HepG2 (cell line): ENCODE measurements around the gene API5. TPM values are rescaled to one million over a fixed set of nuclear protein-coding genes. Genes with fewer than 3 reads are reported as not detected.
A peak's percentile ranks its signal among the peaks of the same experiment; 100 is the strongest.

Source experiments
- ARID4A ChIP-seq: sonication (generic); formaldehyde crosslinking; IDR thresholded peaks from 2 replicates; pipeline ENCODE4 v1.5.0; 2020; ENCODE audit warnings: mild to moderate bottlenecking, missing genetic modification reagents, borderline replicate concordance
- CENPX ChIP-seq: sonication (generic); formaldehyde crosslinking; IDR thresholded peaks from 2 replicates; pipeline ENCODE4 v1.9.0; 2021; ENCODE audit warnings: mild to moderate bottlenecking, missing genetic modification reagents, moderate library complexity
- GLI4 ChIP-seq: sonication (generic); formaldehyde crosslinking; IDR thresholded peaks from 2 replicates; pipeline ENCODE4 v1.5.1; 2020; ENCODE audit warnings: missing genetic modification reagents, mild to moderate bottlenecking, moderate library complexity, borderline replicate concordance
- GPBP1L1 ChIP-seq: sonication (generic); formaldehyde crosslinking; IDR thresholded peaks from 2 replicates; pipeline ENCODE4 v1.5.0; 2020; ENCODE audit warnings: mild to moderate bottlenecking, missing genetic modification reagents
- PLSCR1 ChIP-seq: sonication (generic); formaldehyde crosslinking; IDR thresholded peaks from 2 replicates; pipeline ENCODE4 v1.5.0; 2020; ENCODE audit warnings: missing genetic modification reagents, mild to moderate bottlenecking, borderline replicate concordance
- PRDM4 ChIP-seq: sonication (generic); formaldehyde crosslinking; IDR thresholded peaks from 2 replicates; pipeline ENCODE4 v1.9.0; 2021; ENCODE audit warnings: missing genetic modification reagents, borderline replicate concordance
- RBM39 ChIP-seq: fragments of 200-400 bp; formaldehyde crosslinking; IDR thresholded peaks from one replicate; pipeline ENCODE4 v1.6.1; 2018; ENCODE audit warnings: antibody characterized with exemption, mild to moderate bottlenecking, low read depth, low read length; ENCODE audit not compliant: poor library complexity, severe bottlenecking
- THAP8 ChIP-seq: sonication (generic); formaldehyde crosslinking; IDR thresholded peaks from 2 replicates; pipeline ENCODE4 v1.5.1; 2020; ENCODE audit warnings: missing genetic modification reagents, mild to moderate bottlenecking, borderline replicate concordance
- ZHX1 ChIP-seq: sonication (generic); formaldehyde crosslinking; IDR thresholded peaks from 2 replicates; pipeline ENCODE4 v1.8.1; 2022; ENCODE audit warnings: low read depth, mild to moderate bottlenecking, missing genetic modification reagents
- ZNF687 ChIP-seq: sonication (generic); formaldehyde crosslinking; IDR thresholded peaks from 2 replicates; pipeline ENCODE4 v1.5.1; 2020; ENCODE audit warnings: mild to moderate bottlenecking, missing genetic modification reagents, moderate library complexity
- polyA plus RNA-seq, 8 experiments: library from polyadenylated mRNA; depleted of rRNA in 3 of 8; stranded (reverse) in 7 of 8; unstranded in 1 of 8; fragments of >200 nt; fragmentation: Illumina TruSeq in 4 of 8; extraction: Trizol in 4 of 8; gene quantifications; 2 replicates each; pipeline versions ENCODE4 v1.2.1 to v1.2.3, GENCODE V29; 2011 to 2016; ENCODE audit warnings: low read depth in 4 of 8, missing spikeins in 1 of 8, mixed read lengths in 1 of 8; ENCODE audit not compliant: insufficient read depth in 1 of 8
- total RNA-seq, 5 experiments: library from RNA; depleted of rRNA; stranded (reverse); fragments of >200 nt; fragmentation: Illumina TruSeq; extraction: Trizol; gene quantifications; 2 replicates each; pipeline ENCODE4 v1.2.3, GENCODE V29; 2016; ENCODE audit warnings: low read depth in 1 of 5

API5 gene
- total and polyA plus RNA-seq, 2 of the 13 experiments (the other 11 are each of a cell fraction or from before 2014, with no cell fraction given): 21.6 to 59.0 TPM

GRCh38 chr11:43359422-43359818 lies 47.6 kb downstream of the API5 start (continued):
- TF ChIP-seq PRDM4 (CRISPR knock-in tag) (no peak), THAP8 (0 out of 2 replicates have a peak, but pooled peaks have one; percentile 1), GPBP1L1 (no peak), ZNF687 (peak; percentile 44; the same call in 1 of the 2 replicates), RBM39 (no peak), GLI4 (0 out of 2 replicates have a peak, but pooled peaks have one; percentile 11), ZHX1 (no peak), CENPX (CRISPR knock-in tag) (no peak), ARID4A (CRISPR knock-in tag) (0 out of 2 replicates have a peak, but pooled peaks have one; percentile 11), PLSCR1 (CRISPR knock-in tag) (no peak)
